ENCODE data around the gene GNG3. TPM values are rescaled to one million over a fixed set of nuclear protein-coding genes. Genes with fewer than 3 reads are reported as not detected.
"Not testable (repeated sequence)": the region's sequence is repeated elsewhere in the genome, so short reads cannot be mapped to it uniquely, and the experiment has no call there.

The GNG3 gene
- total RNA-seq, 1 donor from 2014 or later: 20.0 TPM

GRCh38 chr11:62687508-62688396 is 19.7 kb upstream of the GNG3 start:
- no peak for DNase-seq

GRCh38 chr11:62688491-62688890 is 19.0 kb upstream of the GNG3 start:
- no peak for DNase-seq

GRCh38 chr11:62689421-62690183 is 17.9 kb upstream of the GNG3 start, which contains the start of gene LRRN4CL:
Gene LRRN4CL, minus strand, starts transcription at chr11:62689530. Its CDS starts 1,022 bp downstream, at chr11:62688508.
- DNase-seq: peak; percentile 32

GRCh38 chr11:62693624-62694023 is 13.9 kb upstream of the GNG3 start:
- not testable (repeated sequence) for DNase-seq

- DNase-seq: peak; percentile 46
These were observed 12.9 kb upstream of the GNG3 start for GRCh38 chr11:62694455-62695167.

GRCh38 chr11:62702246-62702645 is 5.2 kb upstream of the GNG3 start:
- no peak for DNase-seq

- DNase-seq: not testable (repeated sequence)
These were observed 3.6 kb upstream of the GNG3 start for GRCh38 chr11:62703921-62704320.

- no peak for DNase-seq
These were observed 2.1 kb upstream of the GNG3 start for GRCh38 chr11:62705413-62705812.

GRCh38 chr11:62705880-62706849 is 1.3 kb upstream of the GNG3 start:
- DNase-seq: peak; percentile 94

- DNase-seq: no peak
These were observed 627 bp upstream of the GNG3 start for GRCh38 chr11:62706850-62707247.

- no peak for DNase-seq
These were observed 916 bp downstream of the GNG3 start for GRCh38 chr11:62708392-62708791.

GRCh38 chr11:62708793-62709192 is 1.3 kb downstream of the GNG3 start:
- DNase-seq: no peak

- peak; percentile 93 for DNase-seq
These were observed 1.9 kb downstream of the GNG3 start for GRCh38 chr11:62709247-62710000.

GRCh38 chr11:62710001-62710345 is 2.5 kb downstream of the GNG3 start:
- peak; percentile 33 for DNase-seq

- no peak for DNase-seq
These were observed 4.9 kb downstream of the GNG3 start for GRCh38 chr11:62712276-62712812.

- no peak for DNase-seq
These were observed 5.4 kb downstream of the GNG3 start for GRCh38 chr11:62712861-62713260.

GRCh38 chr11:62713343-62713742 is 5.9 kb downstream of the GNG3 start:
- no peak for DNase-seq

GRCh38 chr11:62715150-62716130 is 8.0 kb downstream of the GNG3 start:
- no peak for DNase-seq

- no peak for DNase-seq
These were observed 8.7 kb downstream of the GNG3 start for GRCh38 chr11:62716206-62716605.
